ENCODE data around the gene MACROD2. TPM values are rescaled to one million over a fixed set of nuclear protein-coding genes. Genes with fewer than 3 reads are reported as not detected.

The MACROD2 gene
- polyA plus RNA-seq, 2 of the 4 experiments (the other 2 are of a cell fraction), result 0.96 to 1.3 TPM

- WGBS (ENCODE audit: missing lambda C conversion rate), result 84% methylated on average over 3 of the region's 3 CpGs
- no peak overlapping the region for H3K4me2 ChIP-seq
- ATAC-seq, result no peak
- CTCF ChIA-PET, result interaction anchor here (1.0 kb wide), 1 partner anchor 16 kb away, joined by 3 read pairs; no protein-coding TSS in a partner anchor
- peak overlapping the region; percentile 36 to 59; a peak in 2 of 6 replicates for H3K27ac ChIP-seq
- no peak overlapping the region for H3K4me3 ChIP-seq
- H3K9me3 ChIP-seq, result peaks cover 4% of the 10 kb centered on the region; the same call in 1 of the 3 replicates
- H3K4me1 ChIP-seq, result peaks cover 14% of the 10 kb centered on the region
- TF ChIP-seq GATA3 (IDR thresholded peaks at IDR 0.05; ENCODE audit: borderline replicate concordance) (no peak), E2F6 (IDR thresholded peaks at IDR 0.05; ENCODE audit: borderline replicate concordance, low read depth) (no peak), RFX5 (IDR thresholded peaks at IDR 0.05) (no peak), CHD2 (IDR thresholded peaks at IDR 0.05; ENCODE audit: low read length, partially characterized antibody) (no peak), POLR2A (IDR thresholded peaks at IDR 0.05; ENCODE audit: low read length) (no peak), EHMT2 (IDR thresholded peaks at IDR 0.05; ENCODE audit: low read depth) (no peak), BHLHE40 (IDR thresholded peaks at IDR 0.05; ENCODE audit: low read depth, low read length) (no peak), CBX2 (IDR thresholded peaks at IDR 0.05; ENCODE audit: borderline replicate concordance, low read depth) (no peak), CEBPB (IDR thresholded peaks at IDR 0.05) (no peak), FOSB (CRISPR knock-in tag; IDR thresholded peaks at IDR 0.05) (no peak), REST (IDR thresholded peaks at IDR 0.05) (no peak), NPAS2 (CRISPR knock-in tag; IDR thresholded peaks at IDR 0.05; ENCODE audit: borderline replicate concordance) (no peak), POLR2AphosphoS2 (conservative IDR thresholded peaks at IDR 0.05; ENCODE audit: low read length) (no peak), ZNF302 (CRISPR knock-in tag; IDR thresholded peaks at IDR 0.05) (no peak), HEYL (CRISPR knock-in tag; IDR thresholded peaks at IDR 0.05) (no peak), JUNB (IDR thresholded peaks at IDR 0.05) (no peak), ZC3H11A (IDR thresholded peaks at IDR 0.05) (no peak), PBX3 (IDR thresholded peaks at IDR 0.05) (no peak), EP300 (IDR thresholded peaks at IDR 0.05) (no peak), CBX8 (IDR thresholded peaks at IDR 0.05) (no peak)
- DNase-seq (ENCODE audit: low read depth in 1 of 2, low spot score in 1 of 2), result no peak
- POLR2A ChIA-PET, result no interaction called here
- FAIRE-seq, result peak; percentile 73
These were observed 782.3 kb downstream of the MACROD2 start for GRCh38 chr20:14777591-14777990.

- no peak for FAIRE-seq
- no peak for DNase-seq (ENCODE audit: low read depth in 1 of 2, low spot score in 1 of 2)
- Histone ChIP-seq H3K9me3 (no peaks in the 10 kb centered on the region), H3K4me1 (peaks cover 14% of the 10 kb centered on the region), H3K27ac (peak overlapping the region; percentile 36 to 59; a peak in 2 of 6 replicates), H3K4me3 (no peak overlapping the region), H3K4me2 (no peak overlapping the region)
- CTCF ChIA-PET, result interaction anchor here (1.0 to 1.2 kb wide), 2 partner anchors 16 to 18 kb away, joined by 3 to 4 read pairs; no protein-coding TSS in a partner anchor
- no peak for TF ChIP-seq KDM1A (IDR thresholded peaks at IDR 0.05; ENCODE audit: low read depth)
- no peak for ATAC-seq
- POLR2A ChIA-PET, result no interaction called here
- 77% methylated on average over 6 of the region's 6 CpGs for WGBS (ENCODE audit: missing lambda C conversion rate)
These were observed 782.8 kb downstream of the MACROD2 start for GRCh38 chr20:14778096-14778495.

GRCh38 chr20:14778875-14779274 is 783.6 kb downstream of the MACROD2 start:
- 77% methylated on average over 3 of the region's 3 CpGs for WGBS (ENCODE audit: missing lambda C conversion rate)
- ChIA-PET CTCF (interaction anchor here (1.2 kb wide), 1 partner anchor 18 kb away, joined by 4 read pairs; no protein-coding TSS in a partner anchor), POLR2A (no interaction called here)
- Histone ChIP-seq H3K9me3 (no peaks in the 10 kb centered on the region), H3K27ac (no peak overlapping the region), H3K4me3 (no peak overlapping the region), H3K4me2 (no peak overlapping the region), H3K4me1 (peaks cover 14% of the 10 kb centered on the region)
- FAIRE-seq (no peak), DNase-seq (ENCODE audit: low read depth in 1 of 2, low spot score in 1 of 2) (no peak), ATAC-seq (no peak)
- TF ChIP-seq CHD2 (IDR thresholded peaks at IDR 0.05; ENCODE audit: low read length, partially characterized antibody) (no peak), MAFK (IDR thresholded peaks at IDR 0.05; ENCODE audit: partially characterized antibody) (peak; percentile 94)

All from A549 (cell line).